ENCODE data around the gene ARID5B.

- TF ChIP-seq CTCF (conservative IDR thresholded peaks at IDR 0.05 in 1 of 2, IDR thresholded peaks at IDR 0.05 in 1 of 2; ENCODE audit: low read depth in 1 of 2, low read length in 2 of 2) = no peak
- no peak for TF ChIP-seq EZH2 (IDR thresholded peaks at IDR 0.05; ENCODE audit: low read length, missing control alignments)
These were observed 146.5 kb downstream of the ARID5B start for GRCh38 chr10:62047960-62048383.

Data from fibroblast of lung (primary cell).